ENCODE results near the gene PPP1R14B.

Gene PPP1R14B

GRCh38 chr11:64251753-64252002 is 4.9 kb upstream of the PPP1R14B start:
- TF ChIP-seq ZFX (IDR thresholded peaks at IDR 0.05), result no peak
- TF ChIP-seq, protein P1, sequence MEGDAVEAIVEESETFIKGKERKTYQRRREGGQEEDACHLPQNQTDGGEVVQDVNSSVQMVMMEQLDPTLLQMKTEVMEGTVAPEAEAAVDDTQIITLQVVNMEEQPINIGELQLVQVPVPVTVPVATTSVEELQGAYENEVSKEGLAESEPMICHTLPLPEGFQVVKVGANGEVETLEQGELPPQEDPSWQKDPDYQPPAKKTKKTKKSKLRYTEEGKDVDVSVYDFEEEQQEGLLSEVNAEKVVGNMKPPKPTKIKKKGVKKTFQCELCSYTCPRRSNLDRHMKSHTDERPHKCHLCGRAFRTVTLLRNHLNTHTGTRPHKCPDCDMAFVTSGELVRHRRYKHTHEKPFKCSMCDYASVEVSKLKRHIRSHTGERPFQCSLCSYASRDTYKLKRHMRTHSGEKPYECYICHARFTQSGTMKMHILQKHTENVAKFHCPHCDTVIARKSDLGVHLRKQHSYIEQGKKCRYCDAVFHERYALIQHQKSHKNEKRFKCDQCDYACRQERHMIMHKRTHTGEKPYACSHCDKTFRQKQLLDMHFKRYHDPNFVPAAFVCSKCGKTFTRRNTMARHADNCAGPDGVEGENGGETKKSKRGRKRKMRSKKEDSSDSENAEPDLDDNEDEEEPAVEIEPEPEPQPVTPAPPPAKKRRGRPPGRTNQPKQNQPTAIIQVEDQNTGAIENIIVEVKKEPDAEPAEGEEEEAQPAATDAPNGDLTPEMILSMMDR (conservative IDR thresholded peaks at IDR 0.05), result no peak
- peak overlapping the region; percentile 78 for H3K27ac ChIP-seq

DNA sequence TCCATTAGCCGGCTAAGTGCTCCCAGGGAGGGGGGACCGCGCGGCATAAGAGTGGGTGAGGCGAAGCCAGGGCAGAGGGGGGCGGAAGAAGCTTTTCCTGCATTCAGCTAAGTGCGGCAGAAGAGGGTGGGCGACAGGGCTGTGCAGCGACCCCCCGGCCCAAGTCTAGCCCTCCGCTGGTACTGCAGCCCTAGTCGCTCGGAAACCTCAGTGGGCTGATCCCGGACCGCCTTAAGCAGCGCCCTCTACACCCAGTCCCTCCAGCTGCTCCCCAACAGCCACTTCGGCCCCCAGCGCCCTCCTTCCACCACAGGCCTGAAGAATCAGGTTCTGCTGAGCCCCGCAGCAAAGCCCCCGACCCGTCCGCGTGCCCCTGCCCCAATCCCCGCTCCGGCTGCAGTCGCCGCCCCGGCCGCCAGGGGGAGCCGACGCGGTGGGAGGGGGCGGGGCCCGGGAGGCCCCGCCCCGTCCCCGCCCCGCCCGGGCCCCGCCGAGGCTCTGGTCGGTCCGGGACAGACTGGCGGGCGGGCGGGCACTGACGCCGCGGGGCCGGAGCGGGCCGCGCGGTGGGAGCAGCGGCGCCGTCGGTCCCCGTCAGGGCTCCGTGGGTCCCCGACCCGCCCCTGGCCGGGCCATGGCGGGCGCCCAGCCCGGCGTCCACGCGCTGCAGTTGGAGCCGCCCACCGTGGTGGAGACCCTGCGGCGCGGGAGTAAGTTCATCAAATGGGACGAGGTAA is 4.4 kb upstream of the PPP1R14B start, which contains the start of gene PLCB3:
PLCB3 (plus strand) TSS at position 515 of the 737 bp plus-strand sequence; CDS start at position 635, 120 bp downstream.
- peak within 1 kb of the TSS; percentile 78 for H3K27ac ChIP-seq
- TF ChIP-seq ZFX (IDR thresholded peaks at IDR 0.05), result peak; percentile 41; the same call in 1 of the 2 replicates
- TF ChIP-seq, protein P1 (conservative IDR thresholded peaks at IDR 0.05), result peak; percentile 97

DNA sequence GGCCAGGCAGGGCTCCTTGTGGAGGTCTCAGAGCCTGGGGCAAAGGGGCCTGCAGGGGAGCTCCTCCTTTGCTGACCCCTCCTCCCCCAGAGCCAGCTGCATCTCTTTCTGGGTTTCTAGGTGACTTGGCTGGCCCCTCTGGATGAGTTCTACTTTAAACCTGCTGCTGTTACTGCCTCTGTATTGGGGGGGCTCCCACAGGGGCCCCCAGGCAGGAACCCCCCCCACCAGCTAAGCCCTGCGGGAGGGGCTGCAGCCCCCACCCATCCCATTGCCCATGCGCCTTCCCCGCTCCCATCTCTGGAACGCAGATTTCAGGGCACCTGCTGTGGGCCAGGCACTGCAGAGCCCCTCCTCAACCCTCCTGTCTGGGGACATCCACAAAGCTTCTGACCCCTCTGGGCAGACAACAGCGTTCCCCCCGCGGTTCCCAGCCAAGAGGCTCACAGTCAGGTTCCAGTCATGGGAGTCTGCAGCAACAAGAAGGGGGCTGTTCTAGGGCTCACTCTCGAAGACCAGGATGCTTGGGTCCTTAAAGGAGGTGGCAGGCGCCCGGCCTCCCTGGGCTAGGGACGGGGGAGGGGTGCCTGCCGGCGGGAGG is 3.8 kb upstream of the PPP1R14B start:
- H3K27ac ChIP-seq, result peak overlapping the region; percentile 78; the same call in 1 of the 2 replicates
- TF ChIP-seq, protein P1 (conservative IDR thresholded peaks at IDR 0.05), result no peak
- TF ChIP-seq ZFX (IDR thresholded peaks at IDR 0.05), result no peak

DNA sequence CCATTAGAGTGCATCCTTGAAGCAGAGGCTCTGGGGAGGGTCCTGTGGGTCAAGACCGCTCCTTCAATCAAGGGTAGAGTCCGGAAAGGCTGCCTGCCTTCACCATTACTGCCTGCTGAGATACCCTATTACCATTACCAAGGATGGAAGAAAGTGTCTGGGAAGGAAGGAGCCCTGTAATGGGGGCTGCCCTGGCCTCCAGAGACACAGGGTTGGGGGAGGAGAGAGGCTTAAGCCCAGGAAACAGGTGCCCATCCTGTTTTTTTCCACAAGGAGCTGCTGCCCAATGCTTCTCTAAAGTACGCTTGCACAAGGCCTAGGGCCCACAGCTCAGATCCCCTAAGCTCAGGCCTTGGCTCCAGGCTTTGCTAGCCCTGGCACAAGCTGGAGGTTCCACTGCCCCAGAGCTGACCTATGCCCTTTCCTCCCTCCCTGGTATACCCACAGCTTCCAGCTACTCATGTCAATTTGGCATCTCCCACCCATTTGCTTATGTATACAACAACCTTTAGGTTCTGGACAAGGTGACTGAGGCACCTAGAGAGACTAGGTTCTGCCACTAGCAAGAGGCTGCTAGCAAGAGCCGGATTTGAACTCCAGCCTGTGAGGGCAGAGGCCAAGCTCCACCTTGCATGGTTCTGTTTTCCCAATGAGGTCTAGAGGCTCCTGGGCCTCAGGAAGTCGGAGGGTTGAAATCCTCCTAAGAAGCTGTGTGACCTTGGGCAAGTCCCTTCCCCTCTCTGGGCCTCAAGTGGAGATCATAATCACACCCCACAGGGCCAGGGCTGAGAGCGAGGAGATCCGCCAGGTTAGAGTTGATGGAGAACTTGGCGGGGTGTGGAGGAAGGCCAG is 3.0 kb upstream of the PPP1R14B start:
- H3K27ac ChIP-seq, result no peak overlapping the region
- TF ChIP-seq, protein P1 (conservative IDR thresholded peaks at IDR 0.05), result no peak
- TF ChIP-seq ZFX (IDR thresholded peaks at IDR 0.05), result no peak

GRCh38 chr11:64249038-64249437 is 2.3 kb upstream of the PPP1R14B start:
- H3K27ac ChIP-seq, result no peak overlapping the region
- TF ChIP-seq, protein P1 (conservative IDR thresholded peaks at IDR 0.05), result no peak
- no peak for TF ChIP-seq ZFX (IDR thresholded peaks at IDR 0.05)

DNA sequence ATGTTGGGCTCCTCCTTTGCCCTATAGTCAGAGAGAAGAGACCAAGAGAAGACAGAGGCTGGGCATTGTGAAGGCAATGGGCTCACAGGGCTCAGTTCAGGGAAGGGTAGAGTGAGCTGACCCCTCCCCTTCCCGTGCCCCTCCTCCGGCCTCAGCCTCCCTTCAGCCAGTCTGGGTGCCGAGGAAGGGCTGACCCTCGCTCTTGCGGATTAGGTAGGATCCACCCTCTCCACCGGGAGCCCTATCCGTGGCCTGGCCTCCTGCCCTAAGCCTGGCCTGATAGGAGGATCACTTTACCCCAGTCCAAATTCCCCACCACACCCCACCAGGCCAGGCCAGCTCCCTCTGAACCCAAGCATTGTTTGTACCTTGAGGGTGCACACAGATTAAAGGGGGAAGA is 1.8 kb upstream of the PPP1R14B start:
- TF ChIP-seq, protein P1 (conservative IDR thresholded peaks at IDR 0.05), result no peak
- no peak for TF ChIP-seq ZFX (IDR thresholded peaks at IDR 0.05)
- no peak overlapping the region for H3K27ac ChIP-seq

Data from C4-2B (cell line).